GM12878 (cell line): ENCODE results near the gene TBKBP1. TPM values are rescaled to one million over a fixed set of nuclear protein-coding genes. Genes with fewer than 3 reads are reported as not detected.
A peak's percentile ranks its signal among the peaks of the same experiment; 100 is the strongest.

Source experiments
- ATF7 ChIP-seq: fragments of 450-650 bp; IDR thresholded peaks from 2 replicates; pipeline ENCODE4 v1.6.1; 2016; ENCODE audit warnings: low read depth, mild to moderate bottlenecking
- BRCA1 ChIP-seq: IDR thresholded peaks from 2 replicates; pipeline ENCODE4 v1.6.1; 2011; ENCODE audit warnings: low read depth, low read length, improper control_type of control experiment
- CHD1 ChIP-seq: IDR thresholded peaks from 2 replicates; pipeline ENCODE4 v1.6.1; 2012; ENCODE audit warnings: low read depth, low read length, improper control_type of control experiment
- CREB1 ChIP-seq: IDR thresholded peaks from 2 replicates; pipeline ENCODE4 v1.6.1; 2012; ENCODE audit warnings: low read depth, mild to moderate bottlenecking, inconsistent platforms
- EP300 ChIP-seq, 2 experiments: fragments of 150-350 bp in 1 of 2; IDR thresholded peaks; 2 replicates each; pipeline ENCODE4 v1.6.1; 2011 to 2012; ENCODE audit warnings: low read depth in 2 of 2, low read length in 2 of 2, borderline replicate concordance in 1 of 2, improper control_type of control experiment in 1 of 2, inconsistent platforms in 1 of 2; ENCODE audit not compliant: control insufficient read depth in 1 of 2
- FOXK2 ChIP-seq: fragments of 450-650 bp; IDR thresholded peaks from 2 replicates; pipeline ENCODE4 v1.6.1; 2017; ENCODE audit warnings: mild to moderate bottlenecking, moderate library complexity
- IKZF1 ChIP-seq: fragments of 450-650 bp; conservative IDR thresholded peaks from 2 replicates; pipeline ENCODE4 v1.6.1; 2017; ENCODE audit warnings: antibody characterized with exemption, mild to moderate bottlenecking
- IKZF2 ChIP-seq, 2 experiments: fragments of 450-650 bp; IDR thresholded peaks; 2 replicates each; pipeline ENCODE4 v1.6.1; 2017; ENCODE audit warnings: mild to moderate bottlenecking in 2 of 2, moderate library complexity in 2 of 2
- JUND ChIP-seq: IDR thresholded peaks from 2 replicates; pipeline ENCODE4 v1.6.1; 2012; ENCODE audit warnings: low read depth, mild to moderate bottlenecking, low read length, improper control_type of control experiment, moderate library complexity
- LARP7 ChIP-seq: fragments of 450-650 bp; IDR thresholded peaks from 2 replicates; pipeline ENCODE4 v1.6.1; 2017; ENCODE audit warnings: mild to moderate bottlenecking
- MTA2 ChIP-seq: fragments of 450-650 bp; IDR thresholded peaks from 2 replicates; pipeline ENCODE4 v1.6.1; 2016; ENCODE audit warnings: low read depth, mild to moderate bottlenecking, moderate library complexity
- MXI1 ChIP-seq: fragments of 150-350 bp; IDR thresholded peaks from 2 replicates; pipeline ENCODE4 v1.6.1; 2011; ENCODE audit warnings: low read depth, mild to moderate bottlenecking, inconsistent platforms, low read length, improper control_type of control experiment
- NBN ChIP-seq: fragments of 450-650 bp; IDR thresholded peaks from 2 replicates; pipeline ENCODE4 v1.6.1; 2016
- RELB ChIP-seq: fragments of 450-650 bp; IDR thresholded peaks from 2 replicates; pipeline ENCODE4 v1.6.1; 2017; ENCODE audit warnings: low read depth, mild to moderate bottlenecking, moderate library complexity
- SPI1 ChIP-seq: IDR thresholded peaks from 2 replicates; pipeline ENCODE4 v1.6.1; 2011; ENCODE audit warnings: low read depth, mild to moderate bottlenecking, low read length, moderate library complexity, borderline replicate concordance; ENCODE audit not compliant: insufficient read depth
- ZBTB4 ChIP-seq: fragments of 450-650 bp; formaldehyde crosslinking; IDR thresholded peaks from 2 replicates; pipeline ENCODE4 v1.4.0; 2022; ENCODE audit warnings: mild to moderate bottlenecking, moderate library complexity
- ZNF622 ChIP-seq: fragments of 450-650 bp; IDR thresholded peaks from 2 replicates; pipeline ENCODE4 v1.6.1; 2017; ENCODE audit warnings: mild to moderate bottlenecking, inconsistent platforms
- polyA plus RNA-seq, 11 experiments: library from polyadenylated mRNA; depleted of rRNA in 4 of 11; unstranded in 6 of 11; stranded (reverse) in 5 of 11; fragments of >200 nt; fragmentation: Nextera tagmentation in 4 of 11; fragmentation: Illumina TruSeq in 1 of 11; extraction: Ambion mirVana in 4 of 11; extraction: Trizol in 1 of 11; gene quantifications; 1 replicate in 1 of 11; 2 replicates in 10 of 11; pipeline versions ENCODE4 v1.2.1 to v1.2.3, GENCODE V29; 2011 to 2016; ENCODE audit warnings: inconsistent platforms in 2 of 11, missing spikeins in 2 of 11, low read depth in 1 of 11
- total RNA-seq, 4 experiments: library from RNA; depleted of rRNA in 3 of 4; stranded (reverse); fragments of >200 nt in 3 of 4; fragmentation: Illumina TruSeq in 1 of 4; extraction: Trizol in 1 of 4; gene quantifications; 2 replicates each; pipeline versions ENCODE4 v1.2.1 to v1.2.3, GENCODE V29; 2013 to 2021
- TF ChIP-seq, protein P1 (sequence below): fragments of 450-650 bp; IDR thresholded peaks from 2 replicates; pipeline ENCODE4 v1.6.1; 2016; ENCODE audit warnings: mild to moderate bottlenecking, moderate library complexity, borderline replicate concordance

Gene TBKBP1
- total and polyA plus RNA-seq, 10 of the 15 experiments (the other 5 are each of a cell fraction or from before 2014, with no cell fraction given) = 0.11 to 2.7 (median 0.74) TPM; not detected in 3

GRCh38 chr17:47660064-47660492 is 33.9 kb upstream of the TBKBP1 start (continued):
- TF ChIP-seq ZBTB4 = no peak
- peak; percentile 50; the same call in 1 of the 2 replicates for TF ChIP-seq CREB1
- TF ChIP-seq MTA2 = peak; percentile 18; the same call in 1 of the 2 replicates
- TF ChIP-seq CHD1 = no peak
- TF ChIP-seq, protein P1, sequence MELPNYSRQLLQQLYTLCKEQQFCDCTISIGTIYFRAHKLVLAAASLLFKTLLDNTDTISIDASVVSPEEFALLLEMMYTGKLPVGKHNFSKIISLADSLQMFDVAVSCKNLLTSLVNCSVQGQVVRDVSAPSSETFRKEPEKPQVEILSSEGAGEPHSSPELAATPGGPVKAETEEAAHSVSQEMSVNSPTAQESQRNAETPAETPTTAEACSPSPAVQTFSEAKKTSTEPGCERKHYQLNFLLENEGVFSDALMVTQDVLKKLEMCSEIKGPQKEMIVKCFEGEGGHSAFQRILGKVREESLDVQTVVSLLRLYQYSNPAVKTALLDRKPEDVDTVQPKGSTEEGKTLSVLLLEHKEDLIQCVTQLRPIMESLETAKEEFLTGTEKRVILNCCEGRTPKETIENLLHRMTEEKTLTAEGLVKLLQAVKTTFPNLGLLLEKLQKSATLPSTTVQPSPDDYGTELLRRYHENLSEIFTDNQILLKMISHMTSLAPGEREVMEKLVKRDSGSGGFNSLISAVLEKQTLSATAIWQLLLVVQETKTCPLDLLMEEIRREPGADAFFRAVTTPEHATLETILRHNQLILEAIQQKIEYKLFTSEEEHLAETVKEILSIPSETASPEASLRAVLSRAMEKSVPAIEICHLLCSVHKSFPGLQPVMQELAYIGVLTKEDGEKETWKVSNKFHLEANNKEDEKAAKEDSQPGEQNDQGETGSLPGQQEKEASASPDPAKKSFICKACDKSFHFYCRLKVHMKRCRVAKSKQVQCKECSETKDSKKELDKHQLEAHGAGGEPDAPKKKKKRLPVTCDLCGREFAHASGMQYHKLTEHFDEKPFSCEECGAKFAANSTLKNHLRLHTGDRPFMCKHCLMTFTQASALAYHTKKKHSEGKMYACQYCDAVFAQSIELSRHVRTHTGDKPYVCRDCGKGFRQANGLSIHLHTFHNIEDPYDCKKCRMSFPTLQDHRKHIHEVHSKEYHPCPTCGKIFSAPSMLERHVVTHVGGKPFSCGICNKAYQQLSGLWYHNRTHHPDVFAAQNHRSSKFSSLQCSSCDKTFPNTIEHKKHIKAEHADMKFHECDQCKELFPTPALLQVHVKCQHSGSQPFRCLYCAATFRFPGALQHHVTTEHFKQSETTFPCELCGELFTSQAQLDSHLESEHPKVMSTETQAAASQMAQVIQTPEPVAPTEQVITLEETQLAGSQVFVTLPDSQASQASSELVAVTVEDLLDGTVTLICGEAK = no peak
- peak; percentile 40; the same call in 1 of the 2 replicates for TF ChIP-seq RELB
- peak in 1 of 2 experiments; percentile 27; a peak in 1 of 4 replicates for TF ChIP-seq IKZF2 (IDR thresholded peaks at IDR 0.05)
- no peak for TF ChIP-seq LARP7
- TF ChIP-seq ATF7 = peak; percentile 84
- TF ChIP-seq EP300 (IDR thresholded peaks at IDR 0.05; ENCODE audit: borderline replicate concordance in 1 of 2, control insufficient read depth in 1 of 2, low read depth in 2 of 2, low read length in 2 of 2) = 0 out of 4 replicates have a peak, but pooled peaks of 1 of the 2 experiments have one; percentile 23
- peak; percentile 28; the same call in 1 of the 2 replicates for TF ChIP-seq NBN
- peak; percentile 39; the same call in 1 of the 2 replicates for TF ChIP-seq MXI1
- no peak for TF ChIP-seq BRCA1
- no peak for TF ChIP-seq ZNF622
- 0 out of 2 replicates have a peak, but pooled peaks have one; percentile 14 for TF ChIP-seq IKZF1
- no peak for TF ChIP-seq JUND
- TF ChIP-seq SPI1 = peak; percentile 72
- peak; percentile 18; the same call in 1 of the 2 replicates for TF ChIP-seq FOXK2
